ENCODE results near the gene DDX59.

- TF ChIP-seq CTCF (conservative IDR thresholded peaks at IDR 0.05; ENCODE audit: low read depth, low read length) (no peak), EZH2 (IDR thresholded peaks at IDR 0.05; ENCODE audit: low read length, unreplicated experiment) (no peak), EZH2phosphoT487 (IDR thresholded peaks at IDR 0.05; ENCODE audit: borderline replicate concordance, low read length) (no peak)
Observed at GRCh38 chr1:200708161-200708560, 38.5 kb upstream of the DDX59 start.

All from PC-3 (cell line).